Activated gamma-delta T cell treated with anti-CD3 and anti-CD28 coated beads, Interleukin-2, amount 50 U/mL, for 16 hours (primary cell): ENCODE results near the gene FCRL1.

ENCODE experiments used
- DNase-seq: peaks from one replicate; pipeline ENCODE4 v3.0.0-alpha.2; 2020; ENCODE audit warnings: low read depth

Gene FCRL1

GRCh38 chr1:157819896-157820295, at the start of gene FCRL1:
Gene FCRL1 (minus strand): TSS chr1:157820120. CDS start chr1:157820037, 83 bp downstream.
- DNase-seq = no peak

DNA sequence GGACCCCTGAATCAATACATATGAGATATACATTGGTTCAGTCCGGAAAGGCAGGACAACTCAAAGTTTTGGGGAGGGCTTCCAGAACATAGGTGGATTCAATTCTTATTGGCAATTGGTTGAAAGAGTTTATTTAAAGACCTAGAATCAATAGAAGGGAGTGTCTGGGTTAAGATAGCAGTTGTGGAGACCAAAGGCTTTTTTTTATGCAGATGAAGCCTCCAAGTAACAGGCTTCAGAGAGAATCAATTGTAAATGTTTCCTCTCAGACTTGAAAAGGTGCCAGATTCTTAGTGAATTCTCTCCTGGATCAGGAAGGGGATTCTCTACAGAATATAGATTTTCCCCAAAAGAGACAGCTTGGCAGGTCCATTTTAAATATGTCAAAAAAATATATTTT, 48.7 kb upstream of the FCRL1 start:
- no peak for DNase-seq

- no peak for DNase-seq
Observed at GRCh38 chr1:157862114-157863070, 42.5 kb upstream of the FCRL1 start.

- DNase-seq = no peak
Observed at GRCh38 chr1:157856538-157856937, 36.6 kb upstream of the FCRL1 start.

GRCh38 chr1:157852476-157852875, 32.6 kb upstream of the FCRL1 start:
- DNase-seq = no peak

DNA sequence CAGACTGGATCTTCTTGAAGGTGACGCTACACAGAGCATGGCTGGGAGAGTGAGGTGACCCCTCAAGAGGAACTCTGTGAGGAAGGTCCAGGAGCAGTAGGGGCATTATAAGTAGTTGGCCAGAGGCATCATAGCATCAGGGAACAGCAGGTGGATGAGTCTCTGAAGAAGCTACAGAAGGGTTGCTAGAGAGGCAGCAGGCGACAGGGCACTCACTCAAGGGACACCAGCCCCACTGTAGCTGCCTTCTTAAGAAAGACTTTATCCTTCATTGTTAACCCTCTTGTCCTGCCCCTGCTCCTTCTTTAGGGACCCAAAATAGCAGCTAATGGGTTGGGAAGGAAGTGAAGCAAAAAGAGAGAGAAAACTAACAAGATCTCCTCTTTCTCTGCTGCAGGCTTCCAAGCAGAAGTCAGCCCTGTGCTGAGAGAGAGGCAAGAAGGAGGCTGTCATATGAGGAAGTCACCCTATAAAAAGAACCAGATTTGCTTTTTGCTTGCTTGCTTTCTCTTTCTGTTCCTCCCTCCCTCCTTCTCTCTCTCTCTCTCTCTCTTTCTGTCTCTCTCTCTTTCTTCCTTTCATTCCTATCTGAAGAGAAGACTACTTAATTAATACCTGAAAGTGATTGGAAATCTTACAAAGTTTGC, 29.4 kb upstream of the FCRL1 start:
- DNase-seq = no peak

DNA sequence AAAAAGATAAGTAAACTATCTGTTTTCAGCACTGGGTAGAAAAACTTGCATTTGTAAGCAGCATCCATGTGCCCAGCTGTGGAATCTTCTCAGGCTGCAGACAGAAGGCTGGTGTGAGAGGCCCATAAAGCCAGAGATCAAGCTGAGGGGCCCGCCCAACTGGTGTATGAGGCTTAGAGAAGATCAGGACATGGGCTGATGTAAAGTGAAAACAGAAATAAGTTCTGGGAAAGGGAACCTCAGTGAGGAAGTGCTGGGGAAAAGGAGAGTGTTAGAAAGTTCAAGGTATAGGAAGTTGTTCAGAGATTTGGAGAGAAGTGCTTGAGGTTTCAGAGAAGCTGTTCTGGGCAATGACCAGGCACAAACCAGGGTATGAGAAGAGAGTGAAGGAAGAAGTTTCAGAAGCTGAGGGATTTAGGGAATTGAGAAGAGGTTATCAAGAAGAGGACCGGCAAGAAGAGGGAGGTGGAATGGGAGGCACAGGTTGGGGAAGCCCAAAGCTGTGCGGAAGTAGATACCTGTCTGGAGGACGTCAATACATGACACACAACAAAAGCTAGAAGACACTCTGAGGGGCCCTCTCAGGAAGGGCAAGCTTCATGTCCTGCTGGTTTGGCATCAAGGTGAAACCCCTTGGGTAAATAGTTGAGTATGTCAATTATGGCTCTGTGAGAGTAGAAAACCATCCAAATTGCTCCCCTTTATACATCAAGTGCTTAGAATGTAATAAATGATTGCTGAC, 24.3 kb upstream of the FCRL1 start:
- DNase-seq = no peak

DNA sequence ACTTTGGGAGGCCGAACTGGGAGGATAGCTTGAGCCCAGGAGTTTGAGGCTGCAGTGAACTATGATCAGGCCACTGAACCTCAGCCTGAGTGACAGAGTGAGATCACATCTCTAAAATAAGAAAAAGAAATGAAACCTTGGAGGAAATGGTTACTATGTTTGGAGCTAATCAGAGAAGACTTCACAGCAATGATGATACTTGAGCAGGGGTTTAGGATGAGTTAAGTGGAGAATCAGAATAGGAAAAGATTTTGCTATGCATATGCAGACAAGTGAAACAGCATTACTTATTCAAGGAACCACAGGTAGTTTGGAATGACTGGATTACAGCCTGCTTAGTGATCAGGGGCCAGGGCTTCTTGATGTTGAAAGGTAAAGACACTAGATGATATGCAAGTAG, 23.0 kb upstream of the FCRL1 start:
- no peak for DNase-seq

- no peak for DNase-seq
Observed at GRCh38 chr1:157841708-157842107, 21.8 kb upstream of the FCRL1 start, which contains the start of gene CD5L. Gene CD5L (minus strand): TSS chr1:157841808. CDS start chr1:157841701, 107 bp downstream.

GRCh38 chr1:157838966-157839365, 19.0 kb upstream of the FCRL1 start:
- no peak for DNase-seq

DNA sequence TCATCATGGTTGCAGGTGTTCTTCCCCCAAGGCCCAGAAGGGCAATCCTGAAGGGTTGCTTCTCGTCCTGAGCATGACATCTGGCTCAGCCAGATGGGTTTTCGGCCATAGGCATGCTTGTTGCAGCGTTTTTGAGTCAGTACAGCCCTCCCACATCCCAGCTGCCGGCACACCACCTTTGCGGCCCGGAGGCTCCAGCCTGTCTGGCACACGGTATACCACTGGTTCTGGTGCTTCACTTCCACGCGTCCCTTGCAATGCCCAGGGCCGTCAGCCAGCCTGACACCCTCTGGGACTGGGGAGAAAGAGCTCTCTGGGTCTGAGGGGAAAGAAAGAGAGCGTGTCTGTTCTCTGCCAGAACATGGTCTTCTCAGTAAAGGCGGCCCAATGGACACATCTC, 14.5 kb upstream of the FCRL1 start:
- DNase-seq = no peak

- DNase-seq = no peak
Observed at GRCh38 chr1:157833145-157833544, 13.2 kb upstream of the FCRL1 start.

DNA sequence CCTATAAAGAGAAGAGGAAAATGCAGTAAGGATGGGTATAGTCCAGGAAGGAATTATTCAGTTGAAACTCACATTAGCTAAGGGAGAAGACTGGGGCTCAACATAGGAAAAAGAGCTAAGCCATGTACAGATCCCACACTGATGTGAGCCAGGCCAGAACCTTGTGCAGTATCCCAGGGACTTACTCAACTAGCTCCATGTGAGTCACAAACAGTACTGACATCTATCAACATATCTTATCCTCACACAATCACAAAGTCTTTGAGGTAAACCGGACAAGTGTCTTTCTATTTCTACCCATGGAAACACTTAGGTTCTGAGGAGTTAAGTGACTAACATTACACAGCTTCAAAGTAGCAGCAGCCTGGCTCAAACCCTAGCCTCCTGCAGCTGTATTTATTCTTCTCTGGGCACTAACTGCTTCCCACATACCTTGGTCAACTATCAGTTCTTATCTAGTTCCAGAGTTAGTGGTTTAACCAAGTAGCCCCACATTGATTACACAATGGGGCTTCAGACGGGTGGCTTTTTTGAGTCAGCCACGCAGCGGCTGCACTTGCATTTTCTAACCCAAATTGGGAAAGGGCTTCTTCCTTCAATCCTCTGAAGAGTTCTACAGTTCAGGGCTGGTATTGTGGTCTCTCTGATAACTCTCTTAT, 12.2 kb upstream of the FCRL1 start:
- no peak for DNase-seq

DNA sequence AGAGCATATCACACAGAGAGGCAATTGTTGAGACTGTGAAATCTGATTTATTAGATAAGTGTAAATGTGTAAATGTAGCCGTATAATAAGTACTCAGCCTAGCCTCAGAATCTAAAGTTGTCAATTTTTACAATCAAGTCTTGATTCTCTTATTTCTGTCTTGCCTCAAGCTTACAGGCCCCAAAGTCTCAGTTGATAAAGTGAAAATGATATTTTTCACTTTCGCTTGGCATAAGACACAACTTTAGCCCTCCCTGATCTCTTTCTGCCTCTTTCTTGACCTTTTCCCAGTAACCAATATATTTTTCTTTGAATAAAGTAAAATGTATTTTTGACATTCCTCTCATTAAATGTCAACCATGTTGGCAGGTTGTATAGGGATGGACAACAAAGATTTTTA, 11.0 kb upstream of the FCRL1 start:
- DNase-seq = no peak

DNA sequence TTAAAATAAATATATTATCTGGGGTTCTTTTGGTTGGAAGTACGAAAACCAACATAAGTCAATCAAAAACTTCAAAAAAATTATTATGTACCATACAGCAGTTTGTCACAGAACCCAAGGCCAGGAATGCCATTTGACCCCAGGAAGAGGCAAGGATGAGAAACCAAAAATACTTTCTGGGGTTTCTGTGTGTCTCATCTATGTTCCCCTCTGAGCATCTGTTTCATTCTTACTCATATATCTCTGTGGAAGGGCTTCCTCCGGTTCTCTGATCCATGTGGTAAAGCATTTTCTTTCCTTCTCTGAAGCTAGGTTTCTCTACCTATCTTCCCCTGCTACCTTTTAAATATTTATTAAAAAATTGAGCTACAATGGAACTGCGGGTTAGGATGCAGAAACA, 9.8 kb upstream of the FCRL1 start:
- no peak for DNase-seq

DNA sequence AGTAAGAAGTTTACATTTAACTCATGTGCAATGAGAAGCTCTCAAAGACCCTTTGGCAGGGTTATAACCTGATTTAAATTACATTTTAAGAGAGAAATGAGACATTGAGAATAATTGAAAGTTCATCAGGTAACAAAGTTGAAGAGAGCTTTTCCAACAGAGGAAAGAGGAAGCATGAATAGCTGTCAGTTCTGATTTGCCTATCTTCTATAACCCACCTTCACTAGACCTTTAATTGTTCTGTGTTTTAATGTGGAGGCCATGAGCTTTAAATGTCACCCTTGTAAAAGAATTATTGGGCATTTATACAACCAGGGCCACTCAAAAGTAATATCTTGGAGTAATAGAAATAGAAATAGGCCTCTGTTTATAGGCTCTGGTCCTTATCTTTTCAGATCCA, 9.3 kb upstream of the FCRL1 start:
- no peak for DNase-seq

GRCh38 chr1:157820299-157820698, 379 bp upstream of the FCRL1 start:
- no peak for DNase-seq

DNA sequence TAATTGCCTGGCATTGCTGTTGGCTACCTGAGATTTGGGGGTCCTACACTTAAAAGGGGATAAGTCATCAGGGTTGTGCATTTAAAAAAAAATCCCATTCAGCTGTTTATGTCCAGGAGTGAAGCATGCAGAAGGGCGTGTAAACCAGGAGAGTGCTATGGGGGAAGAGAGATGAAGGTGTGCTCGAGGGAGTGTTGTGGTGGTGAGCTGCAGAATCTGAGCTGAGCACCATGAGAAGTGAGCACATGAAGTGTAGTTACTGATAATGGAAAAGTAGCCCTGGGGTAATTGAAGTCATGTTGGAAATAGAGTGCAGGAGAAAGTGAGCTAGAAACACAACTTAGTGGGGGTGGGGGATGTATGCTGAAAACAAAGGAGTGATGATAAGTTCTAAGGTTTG, 705 bp downstream of the FCRL1 start:
- no peak for DNase-seq

DNA sequence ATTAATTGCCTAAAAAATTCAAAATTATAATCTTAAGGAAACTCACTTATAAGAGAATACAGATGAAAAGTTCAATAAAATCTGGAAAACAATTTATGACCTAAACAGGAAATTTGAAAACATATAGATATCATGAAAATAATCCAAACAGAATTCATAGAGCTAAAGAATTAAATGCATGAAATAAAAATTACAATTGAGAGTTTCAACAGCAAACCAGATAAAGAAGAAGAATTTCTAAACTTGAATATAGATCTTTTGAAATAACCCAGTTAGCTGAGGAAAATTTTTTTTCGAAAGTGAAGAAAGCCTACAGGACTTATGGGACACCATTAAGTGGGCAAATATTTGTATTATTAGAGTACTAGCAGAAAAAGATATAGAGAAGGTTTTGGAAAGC, 6.7 kb downstream of the FCRL1 start:
- no peak for DNase-seq

- no peak for DNase-seq
Observed at GRCh38 chr1:157806431-157807149, 13.3 kb downstream of the FCRL1 start.

GRCh38 chr1:157803851-157804250, 16.1 kb downstream of the FCRL1 start:
- DNase-seq = no peak
